Measurements from ENCODE around the gene PIM1.

DNA sequence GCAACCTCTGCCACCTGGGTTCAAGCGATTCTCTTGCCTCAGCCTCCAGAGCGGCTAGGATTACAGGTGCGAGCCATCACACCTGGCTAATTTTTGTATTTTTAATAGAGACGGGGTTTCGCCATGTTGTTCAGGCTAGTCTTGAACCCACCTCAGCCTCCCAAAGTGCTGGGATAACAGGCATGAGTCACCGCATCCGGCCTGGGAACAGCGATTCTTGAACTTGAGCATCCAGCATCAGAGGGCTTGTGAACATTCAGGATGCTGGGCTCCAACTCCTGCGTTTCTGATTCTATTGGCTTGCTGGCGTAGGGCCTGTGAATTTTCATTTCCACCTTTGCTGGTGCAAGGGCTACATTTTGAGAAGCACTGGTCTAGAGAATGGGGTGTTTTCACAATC, 24.5 kb upstream of the PIM1 start:
- TF ChIP-seq MAX (IDR thresholded peaks at IDR 0.05; ENCODE audit: low read depth) = no peak
- no peak for TF ChIP-seq CTCF (IDR thresholded peaks at IDR 0.05)
- no peak for TF ChIP-seq USF2 (IDR thresholded peaks at IDR 0.05; ENCODE audit: borderline replicate concordance, low read depth, low read length)
- TF ChIP-seq RFX5 (IDR thresholded peaks at IDR 0.05; ENCODE audit: low read length) = no peak
- TF ChIP-seq NFIC (IDR thresholded peaks at IDR 0.05; ENCODE audit: borderline replicate concordance) = no peak
- TF ChIP-seq TAF1 (IDR thresholded peaks at IDR 0.05; ENCODE audit: borderline replicate concordance, low read depth, low read length) = no peak
- TF ChIP-seq USF1 (IDR thresholded peaks at IDR 0.05; ENCODE audit: borderline replicate concordance, low read depth) = no peak
- TF ChIP-seq GABPA (IDR thresholded peaks at IDR 0.05; ENCODE audit: low read depth) = no peak
- no peak for TF ChIP-seq RXRA (IDR thresholded peaks at IDR 0.05; ENCODE audit: borderline replicate concordance, low read depth)
- TF ChIP-seq FOXJ3 (CRISPR knock-in tag; IDR thresholded peaks at IDR 0.05) = no peak
